Glutamatergic neuron (in vitro differentiated cells): ENCODE results near the gene TMEM80. TPM values are rescaled to one million over a fixed set of nuclear protein-coding genes. Genes with fewer than 3 reads are reported as not detected.

ENCODE experiments used
- DNase-seq: peaks from one replicate; pipeline ENCODE4 v3.0.0; 2022
- H3K27ac Mint-ChIP-seq: one replicate; pipeline ENCODE4 v1.8.0; 2020; ENCODE audit warnings: mild to moderate bottlenecking, mixed read lengths, inconsistent platforms; ENCODE audit not compliant: unreplicated experiment
- H3K27me3 Mint-ChIP-seq: one replicate; pipeline ENCODE4 v1.8.0; 2020; ENCODE audit warnings: mild to moderate bottlenecking, moderate library complexity, mixed read lengths, inconsistent platforms; ENCODE audit not compliant: unreplicated experiment
- H3K36me3 Mint-ChIP-seq: one replicate; pipeline ENCODE4 v1.8.0; 2020; ENCODE audit warnings: mild to moderate bottlenecking, mixed read lengths, inconsistent platforms; ENCODE audit not compliant: unreplicated experiment
- H3K4me1 Mint-ChIP-seq: one replicate; pipeline ENCODE4 v1.8.0; 2020; ENCODE audit warnings: mild to moderate bottlenecking, low read depth, mixed read lengths, inconsistent platforms; ENCODE audit not compliant: unreplicated experiment
- H3K4me3 Mint-ChIP-seq: one replicate; pipeline ENCODE4 v1.8.0; 2020; ENCODE audit warnings: mild to moderate bottlenecking, mixed read lengths, inconsistent platforms; ENCODE audit not compliant: unreplicated experiment
- H3K9me3 Mint-ChIP-seq: one replicate; pipeline ENCODE4 v1.8.0; 2020; ENCODE audit warnings: mild to moderate bottlenecking, moderate library complexity, mixed read lengths, inconsistent platforms; ENCODE audit not compliant: unreplicated experiment
- total RNA-seq: library from RNA; stranded (reverse); fragmentation: NEBNext Ultra II Directional; extraction: Animal tissue kit (Norgen Biotek cat#: 25700); gene quantifications from one replicate; pipeline ENCODE4 v1.2.1, GENCODE V29; 2021; ENCODE audit not compliant: unreplicated experiment
- TF ChIP-seq, protein P1 (sequence below): fragments of 200-600 bp; sonication (generic); IDR thresholded peaks from one replicate; pipeline ENCODE4 v1.5.0; 2021; ENCODE audit not compliant: partially characterized antibody, unreplicated experiment

Gene TMEM80
- total RNA-seq, 1 donor from 2014 or later: 29.7 TPM

DNA sequence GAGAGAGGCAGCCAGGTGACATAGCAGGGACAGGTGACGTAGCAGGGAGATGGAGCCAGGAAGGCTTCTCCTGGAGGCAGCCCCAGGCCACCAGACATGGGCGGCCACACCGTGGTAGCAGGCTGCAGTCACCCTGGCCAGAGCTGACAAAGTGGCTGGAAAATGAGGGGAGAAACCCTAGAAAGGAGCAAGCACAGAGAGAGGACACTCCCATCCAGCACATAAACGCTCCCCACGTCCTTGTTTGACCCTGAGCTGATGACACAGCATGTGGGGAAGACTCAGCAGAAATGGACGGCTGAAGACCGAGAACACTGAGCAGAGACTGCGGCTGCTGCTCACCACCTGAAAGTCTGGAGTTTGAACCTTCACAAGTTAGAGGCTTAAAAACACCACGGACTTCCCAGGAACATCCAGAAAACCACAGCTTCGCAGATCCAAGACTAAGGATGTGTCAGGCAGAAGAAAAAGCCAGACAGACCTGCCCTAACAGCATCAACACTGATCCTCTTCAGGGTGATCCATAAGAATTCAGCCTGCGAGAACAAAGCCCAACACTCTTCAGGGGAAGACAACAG, 29.8 kb upstream of the TMEM80 start:
- peaks cover 2% of the 10 kb centered on the region for H3K27me3 Mint-ChIP-seq
- no peak overlapping the region for H3K27ac Mint-ChIP-seq
- no peaks in the 10 kb centered on the region for H3K4me1 Mint-ChIP-seq
- H3K4me3 Mint-ChIP-seq: no peak overlapping the region
- no peak for DNase-seq
- no peaks in the 10 kb centered on the region for H3K36me3 Mint-ChIP-seq
- TF ChIP-seq, protein P1, sequence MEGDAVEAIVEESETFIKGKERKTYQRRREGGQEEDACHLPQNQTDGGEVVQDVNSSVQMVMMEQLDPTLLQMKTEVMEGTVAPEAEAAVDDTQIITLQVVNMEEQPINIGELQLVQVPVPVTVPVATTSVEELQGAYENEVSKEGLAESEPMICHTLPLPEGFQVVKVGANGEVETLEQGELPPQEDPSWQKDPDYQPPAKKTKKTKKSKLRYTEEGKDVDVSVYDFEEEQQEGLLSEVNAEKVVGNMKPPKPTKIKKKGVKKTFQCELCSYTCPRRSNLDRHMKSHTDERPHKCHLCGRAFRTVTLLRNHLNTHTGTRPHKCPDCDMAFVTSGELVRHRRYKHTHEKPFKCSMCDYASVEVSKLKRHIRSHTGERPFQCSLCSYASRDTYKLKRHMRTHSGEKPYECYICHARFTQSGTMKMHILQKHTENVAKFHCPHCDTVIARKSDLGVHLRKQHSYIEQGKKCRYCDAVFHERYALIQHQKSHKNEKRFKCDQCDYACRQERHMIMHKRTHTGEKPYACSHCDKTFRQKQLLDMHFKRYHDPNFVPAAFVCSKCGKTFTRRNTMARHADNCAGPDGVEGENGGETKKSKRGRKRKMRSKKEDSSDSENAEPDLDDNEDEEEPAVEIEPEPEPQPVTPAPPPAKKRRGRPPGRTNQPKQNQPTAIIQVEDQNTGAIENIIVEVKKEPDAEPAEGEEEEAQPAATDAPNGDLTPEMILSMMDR: no peak
- H3K9me3 Mint-ChIP-seq: peaks cover 3% of the 10 kb centered on the region

DNA sequence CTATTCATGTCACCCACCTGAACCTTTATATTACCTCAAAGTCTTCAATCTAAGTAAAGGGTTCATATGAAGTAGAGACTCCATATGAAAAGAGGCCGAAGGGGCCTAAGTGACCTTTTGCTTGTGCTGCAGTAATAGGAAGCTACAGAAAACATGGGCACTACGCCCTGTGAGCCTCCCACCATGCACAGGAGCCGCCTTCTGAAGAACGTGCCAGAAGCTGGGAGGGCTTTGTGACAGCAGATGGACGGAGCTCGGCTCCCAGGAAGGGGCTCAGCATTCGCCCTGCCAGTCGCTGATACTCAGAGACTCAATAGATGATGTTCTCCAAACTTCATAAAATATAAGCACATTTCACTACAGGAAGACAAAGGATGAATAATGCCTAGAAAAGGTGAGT, 21.8 kb upstream of the TMEM80 start:
- Mint-ChIP-seq H3K4me1 (no peaks in the 10 kb centered on the region), H3K27ac (no peak overlapping the region), H3K36me3 (peaks cover 9% of the 10 kb centered on the region), H3K4me3 (no peak overlapping the region), H3K9me3 (no peaks in the 10 kb centered on the region), H3K27me3 (no peaks in the 10 kb centered on the region)
- TF ChIP-seq, protein P1: no peak
- no peak for DNase-seq

DNA sequence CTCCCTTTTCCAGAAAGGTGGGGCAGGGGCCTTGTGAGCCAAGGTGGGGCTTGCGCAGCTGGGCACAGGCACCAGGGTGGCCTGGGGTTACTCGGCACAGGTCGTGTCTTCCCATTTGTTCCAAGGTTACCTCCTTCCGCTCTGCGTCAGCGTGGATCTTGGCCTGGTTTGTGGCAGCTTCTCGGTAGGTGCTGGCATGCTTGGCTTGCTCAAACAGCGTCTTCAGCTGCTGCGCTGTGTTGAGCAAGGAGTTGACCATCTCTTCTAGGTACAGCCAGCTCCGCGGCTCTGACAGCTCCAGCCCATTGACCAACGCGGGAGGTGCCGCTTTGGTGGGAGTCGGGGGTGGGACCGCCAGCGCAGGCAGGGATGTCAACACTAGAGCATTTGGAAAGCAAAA, 21.2 kb upstream of the TMEM80 start:
- Mint-ChIP-seq H3K9me3 (no peaks in the 10 kb centered on the region), H3K36me3 (peaks cover 9% of the 10 kb centered on the region), H3K27ac (no peak overlapping the region), H3K27me3 (no peaks in the 10 kb centered on the region), H3K4me1 (no peaks in the 10 kb centered on the region), H3K4me3 (no peak overlapping the region)
- TF ChIP-seq, protein P1: no peak
- no peak for DNase-seq

DNA sequence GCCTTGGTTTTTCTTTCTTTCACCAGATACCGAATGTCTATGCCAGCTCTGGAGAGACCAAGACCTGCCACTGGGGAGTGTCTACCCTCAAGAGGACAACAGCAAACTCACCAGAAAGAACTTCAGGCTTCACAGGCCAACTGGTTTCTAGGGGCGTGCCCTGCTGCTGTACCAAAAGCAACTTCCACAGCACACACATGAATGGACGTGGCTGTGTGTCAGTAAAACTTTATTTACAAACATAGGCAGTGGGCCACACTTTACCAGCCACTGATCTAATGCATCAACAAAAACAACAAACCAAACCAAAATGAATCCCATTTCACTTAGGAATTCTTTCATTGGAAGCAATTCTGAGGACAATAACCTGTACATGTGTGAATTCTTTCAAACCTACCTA, 17.3 kb upstream of the TMEM80 start:
- no peaks in the 10 kb centered on the region for H3K9me3 Mint-ChIP-seq
- H3K27ac Mint-ChIP-seq: no peak overlapping the region
- no peaks in the 10 kb centered on the region for H3K27me3 Mint-ChIP-seq
- no peak for DNase-seq
- H3K4me3 Mint-ChIP-seq: no peak overlapping the region
- peaks cover 2% of the 10 kb centered on the region for H3K4me1 Mint-ChIP-seq
- peaks cover 8% of the 10 kb centered on the region for H3K36me3 Mint-ChIP-seq
- TF ChIP-seq, protein P1: no peak

DNA sequence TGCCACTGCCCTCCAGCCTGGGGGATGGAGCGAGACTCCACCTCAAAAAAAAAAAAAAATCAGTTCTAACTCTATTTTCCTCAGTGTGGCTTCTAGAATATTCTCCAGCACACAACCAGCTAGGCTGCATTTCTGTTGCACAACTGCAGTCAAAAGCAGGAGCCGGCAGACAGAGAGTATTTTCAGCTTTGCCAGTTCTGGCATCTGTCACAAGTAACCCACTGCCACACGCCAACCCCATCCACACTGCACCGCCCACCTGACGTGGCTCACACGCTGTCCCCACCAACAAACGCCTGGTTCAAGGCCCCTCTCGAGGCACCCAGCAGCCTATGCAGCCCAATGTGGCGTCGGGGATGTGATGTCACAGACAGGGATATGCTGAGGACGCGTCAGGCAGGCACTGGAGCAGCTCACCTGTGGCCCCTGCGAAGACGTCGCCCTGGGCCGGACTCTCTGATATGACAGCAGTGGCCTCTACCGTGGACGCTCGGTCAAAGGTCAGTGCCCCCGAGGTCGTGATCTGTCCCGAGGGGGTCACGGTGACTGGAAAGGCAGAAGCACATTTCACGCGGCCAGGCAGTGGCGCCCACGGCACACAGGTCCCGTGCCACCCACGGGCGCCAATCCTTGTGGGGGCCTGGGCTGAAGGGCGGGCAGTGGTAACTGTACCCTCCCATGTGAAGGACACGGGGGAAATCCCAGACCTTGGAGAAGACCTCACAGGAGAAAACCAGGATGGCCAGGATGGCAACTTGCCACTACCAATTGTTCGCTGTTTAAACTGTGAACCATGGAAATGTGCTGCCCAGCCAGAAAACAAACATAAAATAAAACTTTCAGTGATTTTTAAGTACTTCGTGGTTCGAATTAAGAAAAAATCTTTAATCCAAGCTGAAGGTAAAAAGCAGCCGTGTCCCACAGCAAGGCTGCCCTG, 16.1 kb upstream of the TMEM80 start:
- H3K27ac Mint-ChIP-seq: no peak overlapping the region
- no peak for DNase-seq
- H3K36me3 Mint-ChIP-seq: peaks cover 3% of the 10 kb centered on the region
- H3K27me3 Mint-ChIP-seq: no peaks in the 10 kb centered on the region
- H3K4me1 Mint-ChIP-seq: peaks cover 2% of the 10 kb centered on the region
- TF ChIP-seq, protein P1: no peak
- no peak overlapping the region for H3K4me3 Mint-ChIP-seq
- no peaks in the 10 kb centered on the region for H3K9me3 Mint-ChIP-seq
